HG02981 (cell line): ENCODE results near the gene ANGPTL3.
"Not testable (repeated sequence)": the region's sequence is repeated elsewhere in the genome, so short reads cannot be mapped to it uniquely, and the experiment has no call there.

Experiments used
- ATAC-seq: cut with Tn5 transposase; IDR thresholded peaks from one replicate; pipeline ENCODE4 v1.9.1; 2021; ENCODE audit warnings: mild to moderate bottlenecking, moderate library complexity; ENCODE audit not compliant: unreplicated experiment

The ANGPTL3 gene

GRCh38 chr1:62597281-62597680 lies at the start of gene ANGPTL3:
ANGPTL3 (plus strand) TSS chr1:62597520; CDS start chr1:62597567, 47 bp downstream.
- ATAC-seq: no peak

GRCh38 chr1:62561306-62561705 lies 36.0 kb upstream of the ANGPTL3 start:
- no peak for ATAC-seq

GRCh38 chr1:62567182-62567581 lies 30.1 kb upstream of the ANGPTL3 start:
- not testable (repeated sequence) for ATAC-seq

- not testable (repeated sequence) for ATAC-seq
These were observed 29.4 kb upstream of the ANGPTL3 start for GRCh38 chr1:62567926-62568325.

- ATAC-seq: not testable (repeated sequence)
These were observed 25.8 kb upstream of the ANGPTL3 start for GRCh38 chr1:62571517-62571916.

- no peak for ATAC-seq
These were observed 24.8 kb upstream of the ANGPTL3 start for GRCh38 chr1:62572476-62572875.

GRCh38 chr1:62573675-62574074 lies 23.6 kb upstream of the ANGPTL3 start:
- no peak for ATAC-seq

- ATAC-seq: no peak
These were observed 11.7 kb upstream of the ANGPTL3 start for GRCh38 chr1:62585469-62586155.

- ATAC-seq: no peak
These were observed 9.3 kb upstream of the ANGPTL3 start for GRCh38 chr1:62588000-62588399.

GRCh38 chr1:62589321-62589720 lies 8.0 kb upstream of the ANGPTL3 start:
- no peak for ATAC-seq

GRCh38 chr1:62590255-62590969 lies 6.9 kb upstream of the ANGPTL3 start:
- ATAC-seq: no peak

- ATAC-seq: no peak
These were observed 6.4 kb upstream of the ANGPTL3 start for GRCh38 chr1:62590970-62591368.

GRCh38 chr1:62593825-62594394 lies 3.4 kb upstream of the ANGPTL3 start:
- no peak for ATAC-seq

GRCh38 chr1:62595647-62596046 lies 1.7 kb upstream of the ANGPTL3 start:
- no peak for ATAC-seq

GRCh38 chr1:62599044-62599443 lies 1.7 kb downstream of the ANGPTL3 start:
- no peak for ATAC-seq

- no peak for ATAC-seq
These were observed 4.1 kb downstream of the ANGPTL3 start for GRCh38 chr1:62601457-62601856.

GRCh38 chr1:62608905-62609304 lies 11.6 kb downstream of the ANGPTL3 start:
- no peak for ATAC-seq

GRCh38 chr1:62610588-62610987 lies 13.3 kb downstream of the ANGPTL3 start:
- not testable (repeated sequence) for ATAC-seq

GRCh38 chr1:62612770-62613169 lies 15.4 kb downstream of the ANGPTL3 start:
- ATAC-seq: no peak

- ATAC-seq: peak; percentile 98
These were observed 16.0 kb downstream of the ANGPTL3 start for GRCh38 chr1:62613325-62613727.

GRCh38 chr1:62613890-62614289 lies 16.6 kb downstream of the ANGPTL3 start:
- ATAC-seq: no peak

- ATAC-seq: peak; percentile 91
These were observed 24.6 kb downstream of the ANGPTL3 start for GRCh38 chr1:62621907-62622306.
